ENCODE measurements around the gene MYO10.

MYO10 gene

DNA sequence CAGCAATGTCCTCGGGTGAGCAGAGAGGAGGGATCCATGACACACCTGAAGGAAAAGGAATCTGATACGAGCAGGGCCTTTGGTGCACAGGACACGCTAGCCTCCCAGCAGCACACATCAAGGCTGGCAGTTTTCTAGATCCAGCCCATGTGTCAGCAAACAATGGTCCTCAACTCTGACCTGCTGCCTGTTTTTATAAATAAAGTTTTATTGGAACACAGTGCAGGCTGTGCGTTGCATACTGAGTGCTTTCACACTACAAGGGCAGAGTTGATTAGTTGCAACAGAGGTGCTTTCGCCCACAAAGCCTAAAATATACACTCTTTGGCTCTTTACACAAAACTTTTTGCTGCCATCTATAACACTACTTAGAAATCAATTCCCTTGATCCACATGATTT is 147.1 kb downstream of the MYO10 start:
- H3K4me3 ChIP-seq (ENCODE audit: low read length): no peak overlapping the region
- TF ChIP-seq, protein P1, sequence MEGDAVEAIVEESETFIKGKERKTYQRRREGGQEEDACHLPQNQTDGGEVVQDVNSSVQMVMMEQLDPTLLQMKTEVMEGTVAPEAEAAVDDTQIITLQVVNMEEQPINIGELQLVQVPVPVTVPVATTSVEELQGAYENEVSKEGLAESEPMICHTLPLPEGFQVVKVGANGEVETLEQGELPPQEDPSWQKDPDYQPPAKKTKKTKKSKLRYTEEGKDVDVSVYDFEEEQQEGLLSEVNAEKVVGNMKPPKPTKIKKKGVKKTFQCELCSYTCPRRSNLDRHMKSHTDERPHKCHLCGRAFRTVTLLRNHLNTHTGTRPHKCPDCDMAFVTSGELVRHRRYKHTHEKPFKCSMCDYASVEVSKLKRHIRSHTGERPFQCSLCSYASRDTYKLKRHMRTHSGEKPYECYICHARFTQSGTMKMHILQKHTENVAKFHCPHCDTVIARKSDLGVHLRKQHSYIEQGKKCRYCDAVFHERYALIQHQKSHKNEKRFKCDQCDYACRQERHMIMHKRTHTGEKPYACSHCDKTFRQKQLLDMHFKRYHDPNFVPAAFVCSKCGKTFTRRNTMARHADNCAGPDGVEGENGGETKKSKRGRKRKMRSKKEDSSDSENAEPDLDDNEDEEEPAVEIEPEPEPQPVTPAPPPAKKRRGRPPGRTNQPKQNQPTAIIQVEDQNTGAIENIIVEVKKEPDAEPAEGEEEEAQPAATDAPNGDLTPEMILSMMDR (conservative IDR thresholded peaks at IDR 0.05; ENCODE audit: low read depth, low read length): no peak
- DNase-seq (ENCODE audit: low read depth): no peak

DNA sequence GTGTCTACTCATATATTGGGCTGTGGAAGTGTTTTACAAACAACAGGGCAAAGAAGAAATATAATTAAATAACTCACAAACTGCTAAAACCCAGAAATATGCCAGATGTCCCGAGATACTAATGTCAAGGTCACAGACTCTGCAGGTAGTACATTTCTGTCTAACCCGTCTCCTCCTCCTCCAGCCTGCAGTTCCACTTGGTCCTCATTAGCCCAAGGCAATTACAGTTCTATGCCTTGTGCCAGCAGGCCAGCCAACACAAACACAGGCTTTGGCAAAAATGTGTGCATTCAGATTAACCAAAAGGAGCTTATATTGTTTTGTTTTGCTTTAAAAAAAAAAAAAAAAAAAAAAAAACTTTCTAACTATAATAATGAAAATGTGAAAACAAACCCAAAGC is 148.8 kb downstream of the MYO10 start:
- peak; percentile 58 for DNase-seq (ENCODE audit: low read depth)
- no peak overlapping the region for H3K4me3 ChIP-seq (ENCODE audit: low read length)
- TF ChIP-seq, protein P1 (conservative IDR thresholded peaks at IDR 0.05; ENCODE audit: low read depth, low read length): no peak

DNA sequence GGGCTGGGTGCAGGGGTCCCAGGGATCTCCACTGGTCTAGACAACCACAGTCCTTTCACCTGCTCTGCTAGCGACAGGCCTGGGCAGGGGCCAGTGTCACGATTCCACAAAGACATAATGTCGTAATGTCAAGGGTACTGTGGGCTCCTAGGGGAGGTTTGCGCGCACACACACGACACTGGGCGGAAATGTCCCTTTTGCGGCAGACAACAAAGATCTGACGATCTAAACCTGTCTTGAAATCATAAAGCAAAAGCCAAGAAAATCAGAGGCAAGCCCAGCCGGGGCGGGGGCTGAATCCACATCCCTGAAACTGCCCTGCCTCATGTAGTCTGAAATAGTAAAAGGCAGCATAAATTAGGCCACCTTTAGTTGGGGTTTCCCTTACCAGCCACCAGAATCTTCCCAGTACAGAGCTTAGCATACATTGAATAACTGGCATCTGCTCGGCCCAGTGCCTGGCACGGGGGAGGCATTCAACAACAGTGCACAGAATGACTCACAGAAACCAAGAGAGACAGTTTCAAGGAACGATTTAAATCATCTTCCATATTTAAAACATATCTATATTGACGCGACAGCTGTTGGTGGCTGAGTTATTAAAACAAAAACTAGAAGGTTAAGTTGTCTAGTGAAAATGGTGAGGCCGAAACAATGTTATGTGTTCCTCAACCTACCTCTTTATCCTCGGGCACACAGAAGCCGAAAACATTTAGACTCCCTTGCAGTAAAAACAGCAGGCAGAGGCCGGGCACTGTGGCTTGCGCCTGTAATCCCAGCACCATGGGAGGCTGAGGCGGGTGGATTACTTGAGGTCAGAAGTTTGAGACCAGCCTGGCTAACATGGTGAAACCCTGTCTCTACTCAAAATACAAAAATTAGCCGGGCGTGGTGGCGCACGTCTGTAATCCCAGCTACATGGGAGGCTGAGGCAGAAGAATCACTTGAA is 151.0 kb downstream of the MYO10 start:
- TF ChIP-seq, protein P1 (conservative IDR thresholded peaks at IDR 0.05; ENCODE audit: low read depth, low read length): no peak
- no peak overlapping the region for H3K4me3 ChIP-seq (ENCODE audit: low read length)
- peak; percentile 70 for DNase-seq (ENCODE audit: low read depth)

DNA sequence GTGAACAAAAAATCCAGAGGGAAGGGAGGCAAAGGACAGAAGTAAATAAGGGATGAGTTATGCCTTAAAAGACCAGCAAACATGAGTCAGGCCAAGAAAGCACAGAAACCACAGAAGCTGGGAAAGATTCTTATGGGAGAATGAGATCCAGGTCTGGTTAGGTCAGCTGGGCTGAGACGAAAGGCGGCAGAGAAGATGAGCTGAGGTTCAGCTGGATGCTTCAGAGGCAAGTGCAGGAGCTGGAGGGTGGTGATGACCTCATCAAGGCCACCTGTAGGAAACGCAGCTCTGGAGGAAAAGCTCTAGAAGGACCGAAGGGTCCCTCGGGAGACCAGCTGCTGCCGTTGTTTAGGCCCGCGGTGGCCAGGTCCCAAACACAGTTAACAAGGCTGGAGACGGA is 152.0 kb downstream of the MYO10 start:
- no peak for DNase-seq (ENCODE audit: low read depth)
- H3K4me3 ChIP-seq (ENCODE audit: low read length): no peak overlapping the region
- TF ChIP-seq, protein P1 (conservative IDR thresholded peaks at IDR 0.05; ENCODE audit: low read depth, low read length): no peak

DNA sequence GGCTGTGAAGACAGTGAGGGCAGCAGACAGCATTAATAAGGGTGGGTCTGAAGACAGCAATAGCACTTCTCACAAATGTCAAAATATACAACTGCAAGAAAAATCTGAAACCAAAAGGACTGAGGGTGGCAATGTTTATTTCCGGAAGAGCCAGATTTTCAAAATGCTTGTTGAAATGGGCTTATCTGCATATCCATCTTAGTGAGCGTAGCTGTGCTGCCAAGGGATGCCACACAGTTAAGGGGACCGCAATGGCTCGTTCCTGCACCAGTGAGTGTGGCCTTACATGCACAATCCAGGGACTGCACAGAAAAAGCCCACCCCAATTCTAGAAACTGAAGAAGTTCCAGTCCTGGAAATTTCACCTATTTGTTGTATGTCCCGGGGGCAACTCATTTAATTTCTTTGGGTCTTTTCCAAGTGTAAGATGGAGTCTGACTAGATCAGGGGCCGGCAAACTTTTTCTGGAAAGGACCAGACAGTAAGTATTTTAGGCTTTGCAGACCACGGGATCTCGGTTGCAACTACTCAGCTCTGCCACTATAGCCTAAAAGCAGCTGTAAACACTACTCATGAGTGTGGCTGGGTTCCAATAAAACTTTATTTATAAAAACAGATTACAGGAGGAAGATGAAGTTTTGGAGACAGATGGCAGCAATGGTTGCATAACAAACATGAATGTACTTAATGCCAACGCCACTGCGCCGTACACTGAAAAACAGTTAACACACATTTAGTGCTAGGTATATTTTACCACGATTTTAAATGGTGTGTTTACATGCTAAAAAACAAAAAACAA is 154.1 kb downstream of the MYO10 start:
- H3K4me3 ChIP-seq (ENCODE audit: low read length): no peak overlapping the region
- TF ChIP-seq, protein P1 (conservative IDR thresholded peaks at IDR 0.05; ENCODE audit: low read depth, low read length): no peak
- no peak for DNase-seq (ENCODE audit: low read depth)

DNA sequence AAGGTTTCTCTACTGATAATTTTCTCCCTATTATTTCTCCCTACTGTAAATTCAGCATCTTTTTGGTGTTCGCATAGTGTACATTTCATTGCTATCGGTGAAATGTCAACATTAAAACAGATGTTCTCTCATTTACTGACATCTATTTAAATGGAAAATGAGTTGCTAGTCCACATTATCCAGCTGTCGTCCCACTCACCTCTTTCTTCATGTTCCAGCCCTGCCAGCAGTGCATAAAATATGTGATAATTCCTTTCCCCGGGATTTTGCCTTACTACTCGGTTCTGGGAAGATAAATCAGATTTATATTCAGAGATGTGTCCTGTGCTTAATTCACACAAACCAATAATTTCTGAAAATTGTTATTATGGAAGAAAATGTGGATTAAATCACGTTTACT is 155.8 kb downstream of the MYO10 start:
- H3K4me3 ChIP-seq (ENCODE audit: low read length): no peak overlapping the region
- DNase-seq (ENCODE audit: low read depth): no peak
- TF ChIP-seq, protein P1 (conservative IDR thresholded peaks at IDR 0.05; ENCODE audit: low read depth, low read length): no peak
